KMS-11 (cell line): ENCODE data around the gene APBA1.

ENCODE experiments used
- H2AFZ ChIP-seq: fragments of 200-600 bp; sonication (generic); 2 replicates; pipeline ENCODE4 v1.6.1; 2016; ENCODE audit warnings: antibody characterized with exemption, mixed run types, low read depth
- H3K27ac ChIP-seq: fragments of 200-600 bp; sonication (generic); 2 replicates; pipeline ENCODE4 v1.6.1; 2016; ENCODE audit warnings: mild to moderate bottlenecking, mixed run types
- H3K27me3 ChIP-seq: fragments of 200-600 bp; sonication (generic); 2 replicates; pipeline ENCODE4 v1.6.1; 2017; ENCODE audit warnings: mild to moderate bottlenecking, low read depth, mixed run types, moderate library complexity; ENCODE audit not compliant: insufficient read depth
- H3K36me3 ChIP-seq: fragments of 200-600 bp; sonication (generic); 2 replicates; pipeline ENCODE4 v1.6.1; 2017; ENCODE audit warnings: mild to moderate bottlenecking, mixed run types; ENCODE audit not compliant: insufficient read depth
- H3K4me1 ChIP-seq: fragments of 200-600 bp; sonication (generic); 2 replicates; pipeline ENCODE4 v1.6.1; 2016; ENCODE audit warnings: mild to moderate bottlenecking, low read depth, mixed run types; ENCODE audit not compliant: poor library complexity, severe bottlenecking
- H3K4me2 ChIP-seq: fragments of 200-600 bp; sonication (generic); 2 replicates; pipeline ENCODE4 v1.7.0; 2016; ENCODE audit warnings: mild to moderate bottlenecking, mixed run types
- H3K4me3 ChIP-seq: fragments of 200-600 bp; sonication (generic); IDR thresholded peaks from 2 replicates; pipeline ENCODE4 v1.6.1; 2017; ENCODE audit warnings: low read depth, low read length, mixed read lengths; ENCODE audit not compliant: insufficient read depth
- H3K79me2 ChIP-seq: fragments of 200-600 bp; sonication (generic); 2 replicates; pipeline ENCODE4 v1.6.1; 2016; ENCODE audit warnings: low read depth, mixed run types; ENCODE audit not compliant: insufficient read depth
- H3K9ac ChIP-seq: fragments of 200-600 bp; sonication (generic); 2 replicates; pipeline ENCODE4 v1.6.1; 2016; ENCODE audit warnings: mild to moderate bottlenecking, mixed run types
- H4K20me1 ChIP-seq: fragments of 200-600 bp; sonication (generic); 2 replicates; pipeline ENCODE4 v1.6.1; 2016; ENCODE audit warnings: mild to moderate bottlenecking, mixed run types; ENCODE audit not compliant: insufficient read depth
- CTCF ChIP-seq: fragments of 200-600 bp; sonication (generic); conservative IDR thresholded peaks from 2 replicates; pipeline ENCODE4 v1.6.1; 2017; ENCODE audit warnings: low read depth, mild to moderate bottlenecking, antibody characterized with exemption, low read length, moderate library complexity, mixed read lengths

The APBA1 gene

GRCh38 chr9:69430206-69430605 is 242.0 kb downstream of the APBA1 start:
- no peak for TF ChIP-seq CTCF

GRCh38 chr9:69429281-69429680 is 242.9 kb downstream of the APBA1 start:
- Histone ChIP-seq H3K9ac (no peak overlapping the region), H2AFZ (no peak overlapping the region), H3K27ac (no peak overlapping the region), H3K4me2 (no peak overlapping the region), H3K27me3 (no peaks in the 10 kb centered on the region), H3K36me3 (no peaks in the 10 kb centered on the region), H3K4me3 (no peak overlapping the region), H3K4me1 (no peaks in the 10 kb centered on the region), H4K20me1 (no peaks in the 10 kb centered on the region), H3K79me2 (no peaks in the 10 kb centered on the region)
- TF ChIP-seq CTCF = no peak

More at GRCh38 chr9:69430206-69430605, 242.0 kb downstream of the APBA1 start:
- Histone ChIP-seq H3K79me2 (no peaks in the 10 kb centered on the region), H3K9ac (no peak overlapping the region), H3K4me1 (no peaks in the 10 kb centered on the region), H3K27ac (no peak overlapping the region), H3K4me2 (no peak overlapping the region), H3K36me3 (no peaks in the 10 kb centered on the region), H3K27me3 (no peaks in the 10 kb centered on the region), H4K20me1 (no peaks in the 10 kb centered on the region), H3K4me3 (no peak overlapping the region), H2AFZ (no peak overlapping the region)

- Histone ChIP-seq H3K4me2 (no peak overlapping the region), H4K20me1 (no peaks in the 10 kb centered on the region), H3K9ac (no peak overlapping the region), H3K27me3 (no peaks in the 10 kb centered on the region), H3K4me1 (no peaks in the 10 kb centered on the region), H3K27ac (no peak overlapping the region), H3K4me3 (no peak overlapping the region), H3K79me2 (no peaks in the 10 kb centered on the region), H2AFZ (no peak overlapping the region), H3K36me3 (no peaks in the 10 kb centered on the region)
- TF ChIP-seq CTCF = no peak
Observed at GRCh38 chr9:69428017-69428785, 244.0 kb downstream of the APBA1 start.

- Histone ChIP-seq H2AFZ (no peak overlapping the region), H3K4me1 (no peaks in the 10 kb centered on the region), H3K36me3 (no peaks in the 10 kb centered on the region), H3K4me2 (no peak overlapping the region), H3K27ac (no peak overlapping the region), H3K27me3 (no peaks in the 10 kb centered on the region), H4K20me1 (no peaks in the 10 kb centered on the region), H3K79me2 (no peaks in the 10 kb centered on the region), H3K4me3 (no peak overlapping the region), H3K9ac (no peak overlapping the region)
- no peak for TF ChIP-seq CTCF
Observed at GRCh38 chr9:69427286-69427685, 244.9 kb downstream of the APBA1 start.
